NCI-H1092 treated with DMSO at 0.1 percent for 48 hours (cell line): ENCODE data around the gene PRSS12.
A peak's percentile ranks its signal among the peaks of the same experiment; 100 is the strongest.

Source experiments
- DNase-seq: peaks from one replicate; lab custom pipeline; 2025; lab: John Stamatoyannopoulos, UW

PRSS12 gene

DNA sequence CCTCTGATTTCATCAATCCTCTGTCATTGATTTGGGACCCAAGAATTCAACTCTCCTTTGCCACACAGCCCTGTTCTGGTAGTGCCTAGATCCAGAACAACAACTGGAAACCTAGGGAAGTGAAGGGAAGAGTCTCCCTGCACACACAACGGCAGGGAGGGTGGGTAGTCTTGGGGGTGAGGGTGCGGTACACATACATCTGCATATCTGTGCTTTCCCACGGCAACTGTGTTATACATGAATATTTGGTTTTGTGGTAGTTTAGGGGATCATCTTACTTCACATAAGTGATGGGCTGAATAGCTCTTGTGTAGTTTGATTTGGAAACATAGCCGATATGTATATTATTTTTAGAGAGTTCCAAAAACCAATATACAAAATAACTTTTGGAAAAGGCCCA lies 3.3 kb upstream of the PRSS12 start:
- DNase-seq, result no peak

DNA sequence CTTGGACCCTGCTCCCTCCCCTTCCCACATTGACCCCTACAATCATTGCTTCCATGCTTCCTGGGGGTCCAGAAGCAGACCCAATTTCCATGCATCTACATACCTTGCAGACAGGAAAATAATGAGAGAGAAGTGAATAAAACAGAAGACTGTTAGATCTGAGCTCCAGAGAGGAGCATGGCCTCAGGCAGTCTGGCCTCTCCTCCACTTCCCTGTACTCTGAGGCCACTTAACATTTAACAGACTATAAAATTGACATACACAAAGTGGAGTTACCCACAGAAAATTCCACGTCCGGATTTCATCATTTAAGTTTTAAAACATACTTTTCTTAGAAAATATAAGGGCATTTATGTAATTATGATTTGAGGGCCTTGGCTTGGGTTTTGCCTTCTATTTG lies 2.1 kb upstream of the PRSS12 start:
- DNase-seq, result no peak

DNA sequence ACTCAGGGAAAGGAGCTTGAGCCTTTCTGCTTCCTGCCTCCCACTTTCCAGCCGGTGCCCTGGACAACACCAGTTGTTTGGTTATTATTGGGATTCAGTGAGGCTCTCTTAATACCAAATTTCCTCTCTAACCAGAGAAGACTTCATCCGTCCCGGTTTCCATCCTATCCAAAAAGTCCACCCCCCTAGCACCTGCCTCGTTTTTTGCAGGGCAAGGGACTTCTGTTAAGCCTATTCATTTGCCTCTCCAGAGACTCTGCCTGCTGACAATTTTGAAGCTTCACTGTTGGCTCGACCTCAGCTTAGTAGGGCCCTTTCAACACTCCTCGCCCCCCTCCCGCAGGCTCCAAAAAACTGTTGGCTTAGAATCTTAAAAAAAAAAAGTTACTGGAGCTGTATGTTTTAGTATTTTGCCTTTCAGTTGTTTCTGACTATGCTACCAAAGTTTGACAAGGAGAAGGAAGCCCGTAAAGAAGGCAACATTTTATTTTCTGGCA lies 779 bp upstream of the PRSS12 start:
- DNase-seq, result no peak

DNA sequence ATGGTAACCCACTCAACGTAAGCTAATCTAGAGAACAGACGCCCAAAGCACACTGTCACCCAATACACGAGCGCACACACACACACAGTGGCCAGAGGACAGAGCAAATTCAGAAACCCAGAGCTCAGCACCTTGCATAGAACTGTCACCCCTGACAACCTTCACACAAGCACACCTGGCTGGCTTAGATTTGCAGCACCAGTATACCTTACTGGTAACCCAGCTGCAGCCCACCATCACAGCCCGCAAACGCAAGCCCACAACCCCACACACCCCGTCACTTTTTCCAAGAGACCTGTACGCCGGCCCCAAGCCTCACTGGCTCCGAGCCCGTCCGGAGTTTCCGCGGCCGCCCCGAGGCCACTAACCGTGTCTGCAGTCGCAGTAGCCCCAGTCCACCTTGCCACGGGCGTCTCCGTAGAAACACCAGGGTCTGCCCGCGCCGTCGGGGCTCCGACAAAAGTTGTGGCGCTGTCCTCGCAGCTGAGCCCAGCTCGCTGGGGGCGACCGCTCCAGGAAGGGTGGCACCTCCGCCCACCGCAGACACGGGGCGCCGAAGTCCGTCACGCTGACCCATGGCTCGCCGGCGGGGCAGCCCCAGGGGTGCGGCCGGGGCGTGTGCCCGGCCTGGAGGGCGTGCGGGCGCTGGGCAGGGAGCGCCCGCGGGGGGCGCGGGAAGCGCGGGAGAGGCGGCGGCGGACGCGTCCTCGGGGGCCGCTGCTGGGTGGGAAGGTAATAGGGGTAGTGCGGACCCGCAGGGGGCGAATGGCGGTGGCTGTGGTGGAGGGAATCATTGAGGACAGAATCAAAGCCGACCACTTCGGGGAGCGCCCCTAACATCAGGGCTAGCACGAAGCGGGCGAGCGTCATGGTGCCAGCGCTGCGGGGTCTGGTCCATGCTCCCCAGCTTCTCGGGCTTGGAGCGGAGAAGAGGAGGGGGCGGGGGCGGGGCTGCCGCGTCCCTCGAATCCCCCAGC lies 664 bp downstream of the PRSS12 start:
- peak; percentile 50 for DNase-seq

DNA sequence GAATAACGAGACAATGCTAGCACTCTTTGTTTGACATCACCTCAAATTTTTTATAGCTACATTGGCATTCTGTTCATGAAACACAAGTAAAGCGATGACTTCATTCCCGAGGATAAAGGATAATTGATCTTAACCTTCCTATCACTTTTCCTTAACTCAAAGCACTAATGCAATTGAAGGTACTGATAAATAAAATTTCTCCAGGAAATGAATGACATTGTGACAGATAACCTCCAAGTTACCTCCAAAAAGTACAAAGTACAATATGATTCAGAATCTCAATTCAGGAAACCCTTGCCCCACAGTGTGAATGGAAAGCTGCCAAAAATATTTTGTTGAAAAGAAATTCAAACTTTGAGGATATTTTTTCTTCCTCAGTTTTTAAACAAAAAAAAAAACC lies 1.8 kb downstream of the PRSS12 start:
- DNase-seq, result no peak

DNA sequence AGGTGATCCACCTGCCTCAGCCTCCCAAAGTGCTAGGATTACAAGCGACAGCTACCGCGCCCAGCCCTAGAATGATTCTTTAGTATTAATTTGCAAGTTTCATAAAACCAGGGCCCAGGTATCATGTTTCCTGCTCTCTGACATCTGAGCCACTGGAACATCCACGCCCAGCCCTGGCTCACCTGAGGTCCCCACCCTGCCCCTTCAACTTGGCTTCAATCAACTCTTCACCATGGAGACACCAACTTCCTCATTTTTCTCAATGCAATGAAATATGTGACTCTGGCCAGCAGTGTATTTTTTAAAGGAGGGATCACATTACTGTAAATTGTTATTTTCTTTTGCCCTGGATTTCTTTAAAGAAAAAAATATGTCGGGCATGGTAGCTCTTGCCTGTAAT lies 3.9 kb downstream of the PRSS12 start:
- no peak for DNase-seq

DNA sequence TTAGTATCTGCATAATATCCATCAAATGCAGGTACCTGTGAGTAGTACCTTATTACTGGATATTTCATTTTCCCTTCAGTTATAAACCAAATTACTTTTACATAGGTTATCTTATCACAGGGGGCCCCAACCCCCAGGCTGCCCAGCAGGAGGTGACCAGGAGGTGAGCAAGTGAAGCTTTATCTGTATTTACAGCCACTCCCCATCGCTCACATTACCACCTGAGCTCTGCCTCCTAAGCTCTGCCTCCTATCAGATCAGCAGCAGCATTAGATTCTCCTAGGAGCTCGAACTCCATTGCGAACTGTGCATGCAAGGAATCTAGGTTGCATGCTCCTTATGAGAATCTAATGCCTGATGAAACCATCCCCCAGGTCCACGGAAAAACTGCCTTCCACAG lies 6.3 kb downstream of the PRSS12 start:
- DNase-seq, result no peak

DNA sequence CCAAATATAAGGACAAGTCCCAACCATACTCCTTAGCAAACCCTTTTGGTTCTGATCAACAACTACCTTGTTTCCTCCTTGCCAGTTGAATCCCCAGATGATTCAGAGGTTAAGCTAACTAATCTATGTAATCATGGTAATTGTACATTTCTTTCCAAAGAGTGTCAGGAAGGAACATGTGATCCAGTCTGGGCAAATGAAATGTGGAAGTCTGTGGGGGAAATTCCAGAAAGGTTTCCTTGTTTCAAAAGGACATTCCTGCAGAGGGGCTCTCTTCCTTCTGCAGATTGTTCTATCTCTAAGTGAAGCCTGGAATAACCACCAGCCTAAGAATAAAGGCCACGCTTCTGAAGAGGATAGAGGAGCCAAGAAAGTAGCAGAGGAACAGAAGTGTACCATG lies 7.0 kb downstream of the PRSS12 start:
- no peak for DNase-seq

DNA sequence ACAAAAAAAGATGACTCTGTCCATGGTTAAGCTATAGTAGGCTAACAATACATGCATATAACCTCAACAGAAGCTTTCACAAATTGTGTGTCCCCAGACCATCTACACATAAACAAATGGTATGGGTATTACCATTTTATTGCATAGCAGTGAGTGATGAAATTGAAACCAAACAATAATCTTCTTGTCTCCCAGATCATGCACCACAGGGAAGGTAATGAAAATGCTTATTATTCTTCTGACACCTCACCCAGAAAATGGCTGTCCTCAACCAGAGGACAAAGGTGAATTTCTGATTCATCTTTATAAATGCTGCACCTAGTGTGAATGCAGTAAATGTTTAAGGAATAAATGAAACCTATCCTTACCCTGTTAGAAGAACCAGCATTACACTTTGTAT lies 8.0 kb downstream of the PRSS12 start:
- DNase-seq, result no peak

DNA sequence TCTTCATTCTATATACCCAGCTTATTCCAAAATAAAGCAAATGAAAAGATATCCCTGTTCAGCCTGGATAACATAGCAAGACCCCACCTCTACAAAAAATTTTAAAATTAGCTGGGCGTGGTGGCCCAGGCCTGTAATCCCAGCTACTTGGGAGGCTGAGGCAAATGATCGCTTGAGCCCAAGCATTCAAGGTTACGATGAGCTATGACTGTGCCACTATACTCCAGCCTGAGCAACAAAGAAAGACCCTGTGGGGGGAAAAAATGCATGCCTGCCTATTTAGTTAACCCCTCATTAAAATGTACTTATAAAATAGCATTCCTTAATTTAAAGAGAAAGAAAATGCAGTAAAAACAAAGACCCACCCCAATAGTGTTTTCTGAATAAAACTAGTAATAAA lies 9.3 kb downstream of the PRSS12 start:
- DNase-seq, result no peak

DNA sequence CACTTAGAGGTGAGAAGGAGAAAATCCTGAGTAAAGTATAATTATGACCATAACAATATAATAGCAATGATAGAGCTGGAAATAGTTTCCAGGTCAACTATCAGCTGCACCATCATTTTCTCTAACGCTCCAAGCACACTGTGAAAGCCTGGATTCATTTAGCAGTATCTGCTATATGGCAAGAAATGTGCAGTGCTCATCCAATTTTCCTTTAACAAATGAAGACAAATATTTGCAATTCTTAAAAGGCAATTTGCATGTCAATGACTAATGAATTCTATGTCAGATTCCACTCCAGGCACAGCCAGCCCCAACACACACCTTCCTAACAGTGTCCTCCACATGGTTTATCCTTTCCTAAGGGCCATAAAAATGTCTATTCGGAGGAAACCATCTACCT lies 12.7 kb downstream of the PRSS12 start:
- no peak for DNase-seq

DNA sequence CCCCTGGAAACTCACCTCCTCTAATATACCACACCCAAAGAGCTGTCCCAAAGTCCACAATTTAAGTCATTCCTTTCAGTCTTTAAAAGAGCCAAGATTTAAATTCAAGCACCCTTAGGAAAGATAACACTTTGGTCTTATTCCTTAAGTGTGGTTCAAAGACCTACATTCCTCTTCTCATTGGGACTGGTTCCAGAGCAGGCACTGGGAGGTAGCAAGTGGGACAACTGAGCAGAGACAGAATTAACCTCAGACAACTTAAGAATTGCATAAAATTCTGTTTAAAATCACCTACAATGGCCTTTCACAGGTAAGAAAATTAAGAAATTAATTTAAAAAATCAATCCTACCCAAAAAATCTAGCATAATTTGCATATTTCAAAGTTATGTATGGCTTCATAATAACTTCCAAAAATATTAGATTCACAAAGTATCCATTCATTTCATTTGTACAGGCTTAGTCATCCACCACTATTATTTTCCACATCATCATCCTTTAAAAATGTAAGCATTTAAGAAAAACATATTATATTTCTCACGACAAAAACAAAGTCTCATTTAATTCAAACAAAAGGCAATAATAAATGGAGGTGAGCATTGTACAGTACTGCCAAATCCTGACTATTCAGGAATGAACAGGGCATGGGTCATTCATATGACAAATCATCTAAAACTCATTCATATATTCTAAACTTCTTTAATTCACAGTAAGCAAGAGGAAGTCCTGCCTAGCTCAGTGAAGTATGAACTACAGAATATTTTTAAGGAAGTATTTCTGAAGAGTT lies 13.6 kb downstream of the PRSS12 start:
- DNase-seq, result no peak

DNA sequence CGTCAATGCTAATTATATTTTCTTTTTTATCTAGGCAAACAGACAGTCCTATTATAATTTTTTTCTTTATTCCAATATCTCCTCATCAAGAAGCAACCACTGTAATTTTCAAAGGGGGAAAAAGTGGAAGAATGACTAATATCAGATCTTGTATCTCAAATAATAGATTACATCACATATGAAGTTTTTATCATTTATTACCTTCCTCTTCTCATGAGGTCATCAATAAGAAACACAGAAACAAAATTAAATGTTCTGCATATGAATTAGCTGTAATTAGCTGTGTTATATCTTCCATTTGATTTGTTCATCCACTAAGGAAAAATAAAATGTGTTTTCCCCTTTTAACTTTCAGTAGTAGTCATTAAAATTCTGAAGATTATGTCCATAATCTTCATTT lies 14.3 kb downstream of the PRSS12 start:
- DNase-seq, result no peak

DNA sequence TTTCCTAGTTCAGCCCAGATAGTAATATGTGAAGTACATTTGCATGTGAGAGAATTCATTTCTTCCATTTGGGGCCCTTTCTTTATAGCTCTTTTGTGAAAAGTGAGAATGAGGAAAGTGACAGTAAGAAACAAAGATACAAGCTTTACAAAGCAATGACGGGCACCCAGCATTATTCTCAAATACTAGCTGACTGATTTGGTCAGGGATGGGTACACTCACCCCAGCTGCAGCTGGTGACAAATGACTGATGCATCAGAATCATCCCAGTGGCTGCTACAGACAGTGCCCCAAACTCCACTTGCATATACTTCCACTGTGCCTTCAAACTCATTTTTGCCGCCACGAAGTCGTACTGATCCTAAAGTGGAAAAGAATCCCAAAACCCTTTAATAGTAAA lies 14.8 kb downstream of the PRSS12 start:
- no peak for DNase-seq

DNA sequence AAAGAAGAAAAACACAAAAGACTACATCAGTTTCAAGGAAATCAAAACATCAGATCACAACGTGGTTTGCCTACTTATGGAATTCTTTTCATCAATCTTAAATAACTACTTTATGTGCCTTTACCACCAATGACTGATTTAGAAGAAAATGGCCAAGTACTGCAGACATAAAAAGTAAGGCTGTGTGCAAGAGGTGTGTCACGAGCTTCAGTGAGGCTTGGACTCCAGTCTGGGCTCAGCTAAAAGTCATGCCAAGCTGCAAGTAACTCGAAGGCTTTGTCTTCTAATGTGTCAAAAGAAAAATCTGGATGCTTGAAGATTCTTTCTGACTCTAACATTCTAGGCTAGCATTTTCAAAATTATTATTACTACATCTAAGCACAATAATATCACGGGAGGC lies 17.0 kb downstream of the PRSS12 start:
- no peak for DNase-seq

DNA sequence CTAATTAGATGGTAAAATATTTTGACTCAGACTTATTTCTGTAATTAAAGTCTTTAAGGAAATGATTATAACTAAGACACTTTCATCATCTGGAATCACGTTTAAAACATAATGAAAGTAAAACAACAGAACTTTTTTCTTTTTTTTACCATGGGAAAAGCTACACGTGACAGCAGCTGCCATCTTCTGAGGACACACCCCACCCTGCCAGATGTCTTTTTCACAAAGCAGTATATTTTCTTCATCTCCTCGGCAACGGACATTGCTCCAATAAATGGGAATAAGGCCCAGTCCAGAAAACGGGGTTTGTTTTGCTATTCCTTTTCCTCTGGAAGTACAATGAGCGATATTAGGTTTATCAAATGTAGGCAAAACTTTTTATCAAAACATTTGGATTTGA lies 17.5 kb downstream of the PRSS12 start:
- DNase-seq, result no peak

DNA sequence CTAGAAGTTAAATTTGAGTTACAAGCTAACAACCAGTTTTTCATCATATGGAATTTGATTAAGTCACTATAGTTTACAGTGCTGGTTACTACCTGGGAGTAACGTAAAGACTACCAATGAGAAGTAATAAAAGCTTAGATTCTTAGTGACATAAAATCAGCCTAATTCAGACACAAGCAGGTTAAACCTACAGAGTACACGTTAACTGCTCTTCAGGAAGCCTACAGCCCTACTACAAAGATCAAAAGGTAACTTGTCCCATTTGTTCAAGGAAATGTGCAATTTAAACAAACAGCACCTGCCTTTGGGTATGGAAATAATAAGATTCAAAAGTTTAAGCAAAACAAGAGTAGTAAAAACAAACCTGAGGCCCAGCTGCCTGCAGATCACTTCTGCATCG lies 21.5 kb downstream of the PRSS12 start:
- no peak for DNase-seq

DNA sequence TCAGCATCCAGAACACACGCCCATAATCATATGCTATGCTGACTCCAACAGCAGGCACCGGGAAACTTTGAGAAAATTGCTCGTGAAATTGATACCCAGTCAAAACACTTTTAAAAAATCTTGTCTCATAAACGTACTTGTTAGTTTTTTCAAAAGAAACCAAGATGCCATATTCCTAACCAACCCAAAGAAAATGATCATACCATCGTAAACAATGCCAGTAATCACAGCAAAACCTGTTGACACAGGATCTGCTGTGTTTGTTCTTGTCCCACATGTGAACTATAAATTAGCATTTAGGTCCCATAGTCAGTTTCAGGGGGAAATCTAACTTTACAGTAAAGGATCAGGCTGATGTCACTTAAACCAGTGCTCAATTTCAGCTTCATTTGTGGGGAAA lies 23.0 kb downstream of the PRSS12 start:
- DNase-seq, result no peak

DNA sequence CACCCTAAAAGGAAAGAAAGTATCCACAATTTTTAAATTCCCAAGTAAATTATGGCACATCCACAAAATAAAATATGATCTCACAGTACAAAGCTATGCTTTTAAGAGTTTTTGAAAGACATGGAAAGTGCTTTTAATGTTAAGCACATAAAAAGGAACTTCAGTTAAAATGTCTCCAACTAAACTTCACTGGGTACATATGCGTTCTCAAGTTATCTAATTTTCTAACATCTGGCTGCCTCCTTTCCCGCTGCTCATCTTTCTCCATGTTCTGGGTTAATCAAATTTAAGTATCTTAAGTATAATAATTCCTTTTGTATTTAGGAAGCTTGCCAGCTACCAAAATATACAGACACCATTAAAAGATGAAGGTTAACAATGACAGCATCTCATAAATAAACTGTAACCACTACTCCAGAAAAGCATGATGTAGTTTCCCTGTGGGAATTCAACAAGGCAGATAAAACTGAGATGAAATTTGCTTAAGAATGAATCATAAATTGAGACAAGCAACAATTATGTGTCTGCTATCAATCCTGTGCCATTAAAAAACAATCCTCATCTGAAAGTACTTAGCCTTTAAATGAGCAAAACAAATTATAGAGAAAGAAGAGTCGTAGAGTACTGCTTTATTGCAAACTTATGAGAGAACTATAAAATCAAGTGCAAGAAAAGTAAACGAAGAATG lies 25.1 kb downstream of the PRSS12 start:
- DNase-seq, result no peak

DNA sequence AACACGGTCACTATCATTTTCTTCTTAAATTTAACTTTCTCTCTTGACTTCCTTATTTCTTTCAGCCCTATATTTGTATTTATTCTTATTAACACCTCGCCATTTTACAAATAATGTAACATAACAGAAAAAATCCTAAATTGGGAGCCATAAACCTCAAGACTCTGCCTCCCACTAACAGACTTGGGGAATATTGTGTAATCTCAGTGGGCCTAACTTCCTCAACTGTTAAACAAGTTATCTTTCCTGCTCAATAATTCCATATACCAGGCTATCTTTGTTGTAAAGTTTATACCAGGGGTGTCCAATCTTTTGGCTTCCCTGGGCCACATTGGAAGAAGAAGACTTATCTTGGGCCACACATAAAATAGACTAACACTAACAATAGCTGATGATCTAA lies 26.2 kb downstream of the PRSS12 start:
- no peak for DNase-seq

DNA sequence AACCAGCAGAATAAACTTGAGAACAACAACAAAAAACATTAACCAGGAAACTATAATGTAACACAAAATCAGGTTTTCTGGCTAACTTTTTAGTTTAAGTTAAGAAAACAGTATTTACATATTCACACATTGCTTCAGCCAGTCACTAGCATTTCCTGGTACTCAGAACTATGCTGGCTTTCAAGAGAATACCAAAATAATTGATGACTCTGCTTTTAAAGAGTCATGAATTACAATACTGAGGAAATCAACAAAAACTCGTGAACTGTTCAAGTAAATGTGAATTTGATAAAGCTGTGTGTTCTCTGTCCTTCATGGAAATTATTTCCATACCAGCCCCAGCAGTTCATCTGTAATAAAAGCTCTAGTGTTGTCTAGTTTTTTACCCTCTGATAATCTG lies 27.4 kb downstream of the PRSS12 start:
- no peak for DNase-seq

DNA sequence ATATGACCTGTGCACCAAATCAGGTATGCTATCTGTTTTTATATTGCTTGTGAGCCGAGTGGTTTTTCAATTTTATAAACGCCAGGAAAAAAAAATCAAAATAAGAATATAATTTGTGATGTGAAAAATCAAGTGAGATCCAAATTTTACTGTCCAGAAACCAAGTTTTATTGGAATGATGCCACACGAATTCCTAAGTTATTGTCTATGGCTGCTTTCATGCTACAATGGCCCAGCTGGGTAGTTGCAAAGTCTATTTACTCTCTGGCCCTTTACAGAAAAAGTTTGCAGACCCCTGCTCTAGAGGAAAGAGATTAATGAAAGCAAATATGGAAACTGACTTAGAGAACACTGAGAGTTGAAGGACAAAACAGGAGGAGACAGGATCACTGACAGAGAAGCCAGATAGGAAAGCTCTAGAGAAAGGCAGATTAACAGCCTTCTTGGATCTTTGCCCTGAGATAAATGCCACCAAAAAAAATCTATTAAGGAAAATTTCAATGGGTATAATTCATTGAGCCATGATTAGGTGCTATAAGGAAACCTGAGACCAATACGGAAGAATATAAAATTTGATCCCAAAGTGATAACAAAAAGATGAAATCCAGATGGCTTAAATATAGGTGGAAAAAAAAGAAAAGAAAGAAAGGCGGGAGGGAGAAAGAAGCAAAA lies 29.8 kb downstream of the PRSS12 start:
- DNase-seq, result no peak
